Activated naive CD4-positive, alpha-beta T cell treated with anti-CD3 and anti-CD28 coated beads, Interleukin-2, amount 50 U/mL, for 72 hours (primary cell): ENCODE measurements around the gene CBLN3. TPM values are rescaled to one million over a fixed set of nuclear protein-coding genes. Genes with fewer than 3 reads are reported as not detected.
A peak's percentile ranks its signal among the peaks of the same experiment; 100 is the strongest.
"Not testable (repeated sequence)": the region's sequence is repeated elsewhere in the genome, so short reads cannot be mapped to it uniquely, and the experiment has no call there.

Source experiments
- ATAC-seq, 2 donors: fragments of 150-1000 bp; cut with Tn5 transposase; 2 replicates each; pipeline ENCODE4 v1.10.0; 2021; ENCODE audit warnings: mild to moderate bottlenecking in 2 of 2, moderate library complexity in 2 of 2
- DNase-seq, 2 donors: peaks; one replicate each; pipeline ENCODE4 v3.0.0; 2021 to 2022; ENCODE audit warnings: low spot score in 2 of 2
- H3K27ac Mint-ChIP-seq, 2 donors: one replicate each; pipeline ENCODE4 v1.8.0; 2022; ENCODE audit warnings: mild to moderate bottlenecking in 2 of 2, mixed read lengths in 2 of 2
- H3K36me3 Mint-ChIP-seq, 2 donors: one replicate each; pipeline ENCODE4 v1.8.0; 2022; ENCODE audit warnings: mixed read lengths in 2 of 2
- H3K9me3 Mint-ChIP-seq, 2 donors: one replicate each; pipeline ENCODE4 v1.8.0; 2022; ENCODE audit warnings: mixed read lengths in 2 of 2
- total RNA-seq, 2 donors: library from RNA; stranded (reverse); gene quantifications; one replicate each; pipeline ENCODE4 v1.2.3, GENCODE V29; 2022

The CBLN3 gene
- 10 to 100 TPM in 1 of 2 donors, 1 to 10 TPM in 1; 6.5 to 20.1 TPM for total RNA-seq

GRCh38 chr14:24429395-24430142 lies at the start of gene CBLN3, which contains the start of gene KHNYN:
CBLN3 (minus strand) TSS chr14:24429668; CDS start chr14:24429054, 614 bp downstream.
KHNYN (plus strand) TSS chr14:24429954; CDS start chr14:24430731, 777 bp downstream.
- peak within 1 kb of the TSS; percentile 88 to 96 for H3K27ac Mint-ChIP-seq
- no peaks in the 10 kb centered on the region for H3K9me3 Mint-ChIP-seq
- ATAC-seq, result peak; percentile 84 to 89
- H3K36me3 Mint-ChIP-seq, result peaks cover 21 to 27% of the 10 kb centered on the region in 2 donors
- peak; percentile 85 to 92 for DNase-seq

GRCh38 chr14:24475261-24475660 lies 45.8 kb upstream of the CBLN3 start:
- Mint-ChIP-seq H3K27ac (peak overlapping the region in 1 of 2 donors; percentile 73), H3K36me3 (peaks cover 0 to 18% of the 10 kb centered on the region in 2 donors)
- DNase-seq, result no peak

GRCh38 chr14:24473211-24473610 lies 43.7 kb upstream of the CBLN3 start:
- Mint-ChIP-seq H3K9me3 (no peaks in the 10 kb centered on the region), H3K27ac (no peak overlapping the region), H3K36me3 (peaks cover 0 to 8% of the 10 kb centered on the region in 2 donors)
- ATAC-seq, result no peak
- no peak for DNase-seq

More at GRCh38 chr14:24475261-24475660, 45.8 kb upstream of the CBLN3 start:
- ATAC-seq, result no peak
- H3K9me3 Mint-ChIP-seq, result no peaks in the 10 kb centered on the region

GRCh38 chr14:24470450-24470849 lies 41.0 kb upstream of the CBLN3 start:
- not testable (repeated sequence) for H3K9me3 Mint-ChIP-seq, H3K27ac Mint-ChIP-seq, ATAC-seq, DNase-seq, H3K36me3 Mint-ChIP-seq

- peaks cover 0 to 9% of the 10 kb centered on the region in 2 donors for H3K9me3 Mint-ChIP-seq
- peaks cover 0 to 4% of the 10 kb centered on the region in 2 donors for H3K36me3 Mint-ChIP-seq
- DNase-seq (no peak), ATAC-seq (no peak)
- no peak overlapping the region for H3K27ac Mint-ChIP-seq
Measured at GRCh38 chr14:24465805-24466204, 36.3 kb upstream of the CBLN3 start.

GRCh38 chr14:24465368-24465767 lies 35.9 kb upstream of the CBLN3 start:
- peaks cover 0 to 4% of the 10 kb centered on the region in 2 donors for H3K36me3 Mint-ChIP-seq
- ATAC-seq (no peak), DNase-seq (no peak)
- H3K9me3 Mint-ChIP-seq, result peaks cover 0 to 9% of the 10 kb centered on the region in 2 donors
- H3K27ac Mint-ChIP-seq, result no peak overlapping the region

GRCh38 chr14:24463884-24464785 lies 34.7 kb upstream of the CBLN3 start:
- DNase-seq (no peak), ATAC-seq (no peak)
- Mint-ChIP-seq H3K36me3 (peaks cover 0 to 4% of the 10 kb centered on the region in 2 donors), H3K27ac (no peak overlapping the region), H3K9me3 (peaks cover 0 to 9% of the 10 kb centered on the region in 2 donors)

GRCh38 chr14:24463017-24463883 lies 33.8 kb upstream of the CBLN3 start:
- Mint-ChIP-seq H3K27ac (no peak overlapping the region), H3K36me3 (peaks cover 0 to 4% of the 10 kb centered on the region in 2 donors), H3K9me3 (peaks cover 0 to 9% of the 10 kb centered on the region in 2 donors)
- DNase-seq (no peak), ATAC-seq (peak in 1 of 2 donors; percentile 64)

- H3K27ac Mint-ChIP-seq, result no peak overlapping the region
- H3K9me3 Mint-ChIP-seq, result no peaks in the 10 kb centered on the region
- H3K36me3 Mint-ChIP-seq, result peaks cover 0 to 9% of the 10 kb centered on the region in 2 donors
- no peak for ATAC-seq
- DNase-seq, result no peak
Measured at GRCh38 chr14:24461336-24461735, 31.9 kb upstream of the CBLN3 start.

- no peaks in the 10 kb centered on the region for H3K9me3 Mint-ChIP-seq
- H3K36me3 Mint-ChIP-seq, result peaks cover 0 to 10% of the 10 kb centered on the region in 2 donors
- DNase-seq, result no peak
- H3K27ac Mint-ChIP-seq, result no peak overlapping the region
- no peak for ATAC-seq
Measured at GRCh38 chr14:24459331-24459730, 29.9 kb upstream of the CBLN3 start.

GRCh38 chr14:24458736-24459135 lies 29.3 kb upstream of the CBLN3 start:
- Mint-ChIP-seq H3K9me3 (peaks cover 0 to 5% of the 10 kb centered on the region in 2 donors), H3K27ac (no peak overlapping the region)
- no peak for ATAC-seq

GRCh38 chr14:24456980-24457379 lies 27.5 kb upstream of the CBLN3 start:
- Mint-ChIP-seq H3K36me3 (peaks cover 6 to 17% of the 10 kb centered on the region in 2 donors), H3K27ac (no peak overlapping the region), H3K9me3 (peaks cover 0 to 6% of the 10 kb centered on the region in 2 donors)
- ATAC-seq, result peak; percentile 62 to 79
- DNase-seq, result no peak

More at GRCh38 chr14:24458736-24459135, 29.3 kb upstream of the CBLN3 start:
- no peak for DNase-seq
- H3K36me3 Mint-ChIP-seq, result peaks cover 5 to 15% of the 10 kb centered on the region in 2 donors

- peak overlapping the region in 1 of 2 donors; percentile 5 for H3K27ac Mint-ChIP-seq
- peaks cover 10 to 12% of the 10 kb centered on the region in 2 donors for H3K36me3 Mint-ChIP-seq
- H3K9me3 Mint-ChIP-seq, DNase-seq, ATAC-seq: not testable (repeated sequence)
Measured at GRCh38 chr14:24450828-24451227, 21.4 kb upstream of the CBLN3 start.

- peak overlapping the region; percentile 98 to 100 for H3K27ac Mint-ChIP-seq
- H3K9me3 Mint-ChIP-seq, result no peaks in the 10 kb centered on the region
- ATAC-seq (no peak), DNase-seq (no peak)
- H3K36me3 Mint-ChIP-seq, result peaks cover 30 to 49% of the 10 kb centered on the region in 2 donors
Measured at GRCh38 chr14:24443053-24443665, 13.7 kb upstream of the CBLN3 start.

GRCh38 chr14:24442240-24443052 lies 13.0 kb upstream of the CBLN3 start, which contains the start of gene SDR39U1:
SDR39U1 (minus strand) TSS chr14:24442776; CDS start chr14:24442769, 7 bp downstream.
- ATAC-seq (peak; percentile 87 to 92), DNase-seq (peak; percentile 91 to 97)
- Mint-ChIP-seq H3K27ac (peak within 1 kb of the TSS; percentile 98 to 100), H3K9me3 (no peaks in the 10 kb centered on the region), H3K36me3 (peaks cover 30 to 49% of the 10 kb centered on the region in 2 donors)
